MCF 10A (cell line): Measurements from ENCODE around the gene COL26A1. TPM values are rescaled to one million over a fixed set of nuclear protein-coding genes. Genes with fewer than 3 reads are reported as not detected.
"Not testable (repeated sequence)": the region's sequence is repeated elsewhere in the genome, so short reads cannot be mapped to it uniquely, and the experiment has no call there.

Experiments
- BruUV-seq: library from RNA; stranded (reverse); fragments of 400-500 nt; replicated peaks from 2 replicates; lab custom pipeline; 2021; lab: Mats Ljungman, UMichigan
- CTCF ChIA-PET: fragments of 300-600 bp; sonication (Branson Sonifier 250); formaldehyde crosslinking; extraction: SDS; loops from one replicate; lab custom pipeline; 2021; ENCODE audit warnings: antibody characterized with exemption, inconsistent platforms; lab: Yijun Ruan, JAX
- POLR2A ChIA-PET: fragments of 300-600, 350-650 bp; sonication (Branson Sonifier 250); formaldehyde crosslinking; extraction: SDS; loops from one replicate; lab custom pipeline; 2020; ENCODE audit warnings: antibody characterized with exemption, inconsistent platforms; lab: Yijun Ruan, JAX
- DNase-seq: peaks from one replicate; pipeline ENCODE4 v3.0.0-alpha.2; 2018; ENCODE audit not compliant: unreplicated experiment
- H3K27ac Mint-ChIP-seq: one replicate; pipeline ENCODE4 v1.8.0; 2022; ENCODE audit warnings: mild to moderate bottlenecking, low read depth, mixed read lengths; ENCODE audit not compliant: unreplicated experiment
- H3K27me3 Mint-ChIP-seq: one replicate; pipeline ENCODE4 v1.8.0; 2022; ENCODE audit warnings: mixed read lengths; ENCODE audit not compliant: insufficient read depth, unreplicated experiment
- H3K36me3 Mint-ChIP-seq: one replicate; pipeline ENCODE4 v1.8.0; 2022; ENCODE audit warnings: mild to moderate bottlenecking, moderate library complexity, mixed read lengths; ENCODE audit not compliant: insufficient read depth, unreplicated experiment
- H3K4me1 Mint-ChIP-seq: one replicate; pipeline ENCODE4 v1.8.0; 2022; ENCODE audit warnings: mixed read lengths; ENCODE audit not compliant: insufficient read depth, unreplicated experiment
- H3K4me3 Mint-ChIP-seq: one replicate; pipeline ENCODE4 v1.8.0; 2022; ENCODE audit warnings: mild to moderate bottlenecking, moderate library complexity, mixed read lengths; ENCODE audit not compliant: unreplicated experiment
- H3K9me3 Mint-ChIP-seq: one replicate; pipeline ENCODE4 v1.8.0; 2022; ENCODE audit warnings: mixed read lengths; ENCODE audit not compliant: unreplicated experiment
- CTCF ChIP-seq: fragments of 200-600 bp; IDR thresholded peaks from one replicate; pipeline ENCODE4 v1.8.0; 2022; ENCODE audit warnings: antibody characterized with exemption, mild to moderate bottlenecking; ENCODE audit not compliant: unreplicated experiment
- intact Hi-C: fragments of 100-400 bp; cut with micrococcal nuclease; formaldehyde crosslinking; loops from 2 replicates; pipeline ENCODE4 v1.14.1; 2022
- total RNA-seq: library from RNA; stranded (reverse); gene quantifications from 2 replicates; pipeline ENCODE4 v1.2.3, GENCODE V29; 2022

Gene COL26A1
- total RNA-seq, 1 experiment from 2014 or later: not detected

- intact Hi-C loops: no loop called here
- H3K9me3 Mint-ChIP-seq: no peaks in the 10 kb centered on the region
- TF ChIP-seq CTCF: no peak
- DNase-seq: no peak
- no peaks in the 10 kb centered on the region for H3K36me3 Mint-ChIP-seq
- ChIA-PET CTCF (interaction anchor here (1.1 to 1.2 kb wide), 2 partner anchors 19 to 31 kb away, joined by 3 to 6 read pairs; no protein-coding TSS in a partner anchor), POLR2A (interaction anchor here (1.2 kb wide), 1 partner anchor 21 kb away, joined by 4 read pairs; no protein-coding TSS in a partner anchor)
- no peaks in the 10 kb centered on the region for H3K4me1 Mint-ChIP-seq
- no TSS peak for BruUV-seq
- no peak overlapping the region for H3K4me3 Mint-ChIP-seq
- H3K27me3 Mint-ChIP-seq: no peaks in the 10 kb centered on the region
- H3K27ac Mint-ChIP-seq: no peak overlapping the region
Measured at GRCh38 chr7:101333912-101334311, 28.8 kb upstream of the COL26A1 start.

GRCh38 chr7:101340379-101340778, 22.3 kb upstream of the COL26A1 start:
- no peaks in the 10 kb centered on the region for H3K27me3 Mint-ChIP-seq
- TF ChIP-seq CTCF: no peak
- DNase-seq: no peak
- no peak overlapping the region for H3K27ac Mint-ChIP-seq
- no peaks in the 10 kb centered on the region for H3K36me3 Mint-ChIP-seq
- intact Hi-C loops: no loop called here
- POLR2A ChIA-PET: no interaction called here
- H3K4me3 Mint-ChIP-seq: no peak overlapping the region
- no peaks in the 10 kb centered on the region for H3K4me1 Mint-ChIP-seq
- no peaks in the 10 kb centered on the region for H3K9me3 Mint-ChIP-seq
- BruUV-seq: no TSS peak
- CTCF ChIA-PET: interaction anchor here (0.6 to 0.7 kb wide), 2 partner anchors 10 to 58 kb away, joined by 3 read pairs; no protein-coding TSS in a partner anchor

- no peaks in the 10 kb centered on the region for H3K36me3 Mint-ChIP-seq
- no peak overlapping the region for H3K4me3 Mint-ChIP-seq
- CTCF ChIA-PET: no interaction called here
- intact Hi-C loops: no loop called here
- no peak overlapping the region for H3K27ac Mint-ChIP-seq
- no peaks in the 10 kb centered on the region for H3K4me1 Mint-ChIP-seq
- H3K9me3 Mint-ChIP-seq: no peaks in the 10 kb centered on the region
- H3K27me3 Mint-ChIP-seq: no peaks in the 10 kb centered on the region
- POLR2A ChIA-PET: no interaction called here
- TF ChIP-seq CTCF: no peak
- no peak for DNase-seq
- no TSS peak for BruUV-seq
Measured at GRCh38 chr7:101342892-101343291, 19.8 kb upstream of the COL26A1 start.

- TF ChIP-seq CTCF: no peak
- peaks cover 4% of the 10 kb centered on the region for H3K4me1 Mint-ChIP-seq
- peaks cover 9% of the 10 kb centered on the region for H3K9me3 Mint-ChIP-seq
- DNase-seq: no peak
- H3K4me3 Mint-ChIP-seq: no peak overlapping the region
- POLR2A ChIA-PET: no interaction called here
- no peaks in the 10 kb centered on the region for H3K27me3 Mint-ChIP-seq
- H3K36me3 Mint-ChIP-seq: no peaks in the 10 kb centered on the region
- BruUV-seq: no TSS peak
- CTCF ChIA-PET: interaction anchor here (0.6 to 0.9 kb wide), 2 partner anchors 17 to 825 kb away, joined by 3 read pairs; no protein-coding TSS in a partner anchor
- H3K27ac Mint-ChIP-seq: no peak overlapping the region
- intact Hi-C loops: no loop called here
Measured at GRCh38 chr7:101347477-101347876, 15.2 kb upstream of the COL26A1 start.

- H3K4me3 Mint-ChIP-seq, H3K9me3 Mint-ChIP-seq, POLR2A ChIA-PET, DNase-seq, CTCF ChIA-PET, H3K27ac Mint-ChIP-seq, H3K4me1 Mint-ChIP-seq, H3K36me3 Mint-ChIP-seq, H3K27me3 Mint-ChIP-seq, intact Hi-C loops, BruUV-seq: not testable (repeated sequence)
Measured at GRCh38 chr7:101348456-101349067, 14.1 kb upstream of the COL26A1 start.

GRCh38 chr7:101349300-101349699, 13.4 kb upstream of the COL26A1 start:
- POLR2A ChIA-PET, H3K4me1 Mint-ChIP-seq, BruUV-seq, CTCF ChIA-PET, H3K27me3 Mint-ChIP-seq, H3K4me3 Mint-ChIP-seq, DNase-seq, H3K9me3 Mint-ChIP-seq, H3K27ac Mint-ChIP-seq, H3K36me3 Mint-ChIP-seq, intact Hi-C loops: not testable (repeated sequence)
